H1 (cell line): ENCODE data around the gene GAB2. TPM values are rescaled to one million over a fixed set of nuclear protein-coding genes. Genes with fewer than 3 reads are reported as not detected.

Source experiments
- CTCF ChIA-PET: fragments of 300-600 bp; sonication (Branson Sonifier 250); formaldehyde crosslinking; loops from one replicate; lab custom pipeline; 2021; ENCODE audit not compliant: partially characterized antibody; lab: Charles Lee
- POLR2A ChIA-PET: fragments of 300-600 bp; sonication (Branson Sonifier 250); formaldehyde crosslinking; loops from one replicate; lab custom pipeline; 2021; ENCODE audit warnings: inconsistent platforms; ENCODE audit not compliant: partially characterized antibody; lab: Charles Lee
- DNase-seq, 2 experiments: peaks; one replicate each; pipeline versions ENCODE4 v3.0.0 to v3.0.0-alpha.2; 2010 to 2022; ENCODE audit warnings: low spot score in 2 of 2, low read depth in 1 of 2, mixed read lengths in 1 of 2
- FAIRE-seq: peaks from 2 replicates; lab custom pipeline; 2011; peaks lifted over from hg19 to GRCh38; lab: Jason Lieb, UNC
- H2AFZ ChIP-seq: 2 replicates; pipeline ENCODE4 v1.8.1; 2012; ENCODE audit warnings: low read length, inconsistent platforms
- H2AK5ac ChIP-seq: 2 replicates; pipeline ENCODE4 v1.6.1; 2013; ENCODE audit warnings: low read depth, low read length
- H2BK120ac ChIP-seq: replicated peaks from 2 replicates; pipeline ENCODE3; 2013; ENCODE audit warnings: low read depth, low read length, inconsistent platforms
- H2BK12ac ChIP-seq: 2 replicates; pipeline ENCODE4 v1.6.1; 2013; ENCODE audit warnings: low read depth, low read length
- H2BK15ac ChIP-seq: 2 replicates; pipeline ENCODE4 v1.6.1; 2013; ENCODE audit warnings: low read length
- H2BK20ac ChIP-seq: 2 replicates; pipeline ENCODE4 v1.6.1; 2013; ENCODE audit warnings: low read length
- H2BK5ac ChIP-seq: 2 replicates; pipeline ENCODE4 v1.6.1; 2013; ENCODE audit warnings: low read depth, low read length
- H3K14ac ChIP-seq: 2 replicates; pipeline ENCODE4 v1.6.1; 2013; ENCODE audit warnings: inconsistent platforms; ENCODE audit not compliant: insufficient read length
- H3K18ac ChIP-seq: 2 replicates; pipeline ENCODE4 v1.6.1; 2013; ENCODE audit warnings: low read length; ENCODE audit errors: extremely low read depth
- H3K23ac ChIP-seq: 2 replicates; pipeline ENCODE4 v1.6.1; 2013; ENCODE audit warnings: inconsistent platforms; ENCODE audit not compliant: insufficient read length
- H3K23me2 ChIP-seq: 2 replicates; pipeline ENCODE4 v1.6.1; 2013; ENCODE audit warnings: low read depth, low read length
- H3K27ac ChIP-seq: 2 replicates; pipeline ENCODE4 v1.6.1; 2011; ENCODE audit warnings: low read depth, low read length, inconsistent platforms
- H3K27me3 ChIP-seq, 4 experiments: replicated peaks in 1 of 4; 1 replicate in 1 of 4; 2 replicates in 3 of 4; pipeline versions ENCODE4 v1.6.1 to v1.8.1; 2011 to 2013; ENCODE audit warnings: low read length in 3 of 4, mild to moderate bottlenecking in 3 of 4, inconsistent platforms in 2 of 4, mixed read lengths in 2 of 4, moderate library complexity in 1 of 4; ENCODE audit not compliant: control insufficient read depth in 3 of 4, insufficient read depth in 3 of 4; ENCODE audit errors: extremely low read depth in 1 of 4
- H3K36me3 ChIP-seq, 4 experiments: 2 replicates each; pipeline versions ENCODE4 v1.6.1 to v1.8.1; 2011 to 2013; ENCODE audit warnings: mild to moderate bottlenecking in 4 of 4, low read length in 3 of 4, moderate library complexity in 2 of 4, control low read depth in 1 of 4, inconsistent platforms in 1 of 4; ENCODE audit not compliant: insufficient read depth in 4 of 4, control insufficient read depth in 2 of 4
- H3K4ac ChIP-seq: replicated peaks from 2 replicates; pipeline ENCODE3; 2013; ENCODE audit warnings: low read length, low read depth, mixed read lengths, inconsistent platforms; ENCODE audit not compliant: insufficient read length
- H3K4me1 ChIP-seq, 4 experiments: replicated peaks in 1 of 4; 1 replicate in 1 of 4; 2 replicates in 3 of 4; pipeline versions ENCODE4 v1.6.1 to v1.8.1; 2011 to 2013; ENCODE audit warnings: low read length in 3 of 4, inconsistent platforms in 2 of 4, mixed read lengths in 1 of 4; ENCODE audit not compliant: insufficient read depth in 4 of 4, control insufficient read depth in 3 of 4
- H3K4me2 ChIP-seq, 2 experiments: 2 replicates each; pipeline versions ENCODE4 v1.6.1 to v1.8.1; 2011 to 2013; ENCODE audit warnings: low read depth in 2 of 2, low read length in 2 of 2, control low read depth in 1 of 2, inconsistent platforms in 1 of 2, mild to moderate bottlenecking in 1 of 2; ENCODE audit not compliant: insufficient read depth in 1 of 2
- H3K4me3 ChIP-seq, 4 experiments: fragments of 200-600, 300-600 bp in 1 of 4; sonication (generic), shearing (Covaris generic), sonication (Bioruptor Twin) in 1 of 4; 2 replicates each; pipeline versions ENCODE4 v1.5.1 to v1.8.1; 2011 to 2016; ENCODE audit warnings: low read length in 4 of 4, low read depth in 3 of 4, control low read depth in 2 of 4, inconsistent platforms in 2 of 4, mild to moderate bottlenecking in 2 of 4, mixed read lengths in 1 of 4, moderate library complexity in 1 of 4; ENCODE audit not compliant: insufficient read depth in 2 of 4; ENCODE audit errors: extremely low read depth in 1 of 4
- H3K56ac ChIP-seq: replicated peaks from 2 replicates; pipeline ENCODE3; 2013; ENCODE audit warnings: low read depth, mild to moderate bottlenecking, mixed read lengths, low read length, inconsistent platforms; ENCODE audit not compliant: insufficient read length
- H3K79me1 ChIP-seq: 2 replicates; pipeline ENCODE4 v1.6.1; 2013; ENCODE audit warnings: low read depth, low read length, control low read depth
- H3K79me2 ChIP-seq, 2 experiments: 2 replicates each; pipeline versions ENCODE4 v1.6.1 to v1.8.1; 2012 to 2013; ENCODE audit warnings: low read length in 2 of 2, mild to moderate bottlenecking in 2 of 2, inconsistent platforms in 1 of 2; ENCODE audit not compliant: insufficient read depth in 2 of 2, control insufficient read depth in 1 of 2
- H3K9ac ChIP-seq, 4 experiments: replicated peaks in 1 of 4; 1 replicate in 1 of 4; 2 replicates in 3 of 4; pipeline versions ENCODE4 v1.6.1 to v1.8.1; 2011 to 2013; ENCODE audit warnings: low read depth in 3 of 4, low read length in 3 of 4, control low read depth in 2 of 4, mild to moderate bottlenecking in 2 of 4, moderate library complexity in 2 of 4, inconsistent platforms in 1 of 4; ENCODE audit errors: extremely low read depth in 1 of 4
- H3K9me3 ChIP-seq, 2 experiments: 2 replicates each; pipeline versions ENCODE4 v1.6.1 to v1.8.1; 2012 to 2013; ENCODE audit warnings: mild to moderate bottlenecking in 2 of 2, moderate library complexity in 2 of 2, control low read depth in 1 of 2, inconsistent platforms in 1 of 2, low read depth in 1 of 2, low read length in 1 of 2, mixed read lengths in 1 of 2; ENCODE audit not compliant: insufficient read depth in 2 of 2
- H4K20me1 ChIP-seq, 2 experiments: replicated peaks in 1 of 2; 2 replicates each; pipeline versions ENCODE3 to v1.8.1; 2011 to 2013; ENCODE audit warnings: inconsistent platforms in 2 of 2, low read length in 2 of 2, mild to moderate bottlenecking in 1 of 2; ENCODE audit not compliant: insufficient read depth in 2 of 2, control insufficient read depth in 1 of 2
- H4K5ac ChIP-seq: 2 replicates; pipeline ENCODE4 v1.6.1; 2013; ENCODE audit warnings: low read length, low read depth, mixed read lengths, inconsistent platforms; ENCODE audit not compliant: insufficient read length
- H4K8ac ChIP-seq: 2 replicates; pipeline ENCODE4 v1.8.0; 2013; ENCODE audit warnings: mild to moderate bottlenecking, moderate library complexity, low read length, inconsistent platforms; ENCODE audit not compliant: insufficient read depth; ENCODE audit errors: extremely low read depth
- H4K91ac ChIP-seq: replicated peaks from 2 replicates; pipeline ENCODE3; 2013; ENCODE audit warnings: low read length, mixed read lengths, inconsistent platforms; ENCODE audit not compliant: insufficient read length
- CTBP2 ChIP-seq: IDR thresholded peaks from 2 replicates; pipeline ENCODE4 v1.7.0; 2011; ENCODE audit warnings: borderline replicate concordance, mild to moderate bottlenecking, moderate library complexity, mixed read lengths, low read length; ENCODE audit not compliant: insufficient read depth, insufficient read length
- KDM5A ChIP-seq: fragments of 200-600 bp; IDR thresholded peaks from 2 replicates; pipeline ENCODE4 v1.7.1; 2012; ENCODE audit warnings: mild to moderate bottlenecking, low read length, inconsistent platforms, mixed read lengths
- WGBS, 2 experiments: shearing (Covaris generic) in 1 of 2; methylation state at CpG; one replicate each; pipeline versions ENCODE4 v1.1.6 to v1.1.7; 2013 to 2015; ENCODE audit warnings: low lambda C conversion rate in 2 of 2, mixed read lengths in 2 of 2, inconsistent platforms in 1 of 2, low coverage in 1 of 2, missing lambda C conversion rate in 1 of 2; ENCODE audit not compliant: insufficient replicate concordance in 2 of 2, insufficient coverage in 1 of 2, insufficient read length in 1 of 2; ENCODE audit errors: extremely low coverage in 1 of 2, missing lambda C conversion rate in 1 of 2; 5-methylcytosine and 5-hydroxymethylcytosine counted together
- polyA plus RNA-seq, 7 experiments: library from polyadenylated mRNA; depleted of rRNA in 3 of 7; stranded (reverse) in 5 of 7; unstranded in 2 of 7; fragments of >200 nt in 5 of 7; fragments of 200-250 nt in 2 of 7; gene quantifications; 1 replicate in 5 of 7; 2 replicates in 1 of 7; 4 replicates in 1 of 7; pipeline versions ENCODE4 v1.2.1 to v1.2.3, GENCODE V29; 2011 to 2013; ENCODE audit warnings: missing spikeins in 2 of 7, mixed read lengths in 2 of 7
- total RNA-seq: library from RNA; stranded (reverse); fragmentation: NEBNext Ultra II Directional; extraction: Animal tissue kit (Norgen Biotek cat#: 25700); gene quantifications from 2 replicates; pipeline ENCODE4 v1.2.1, GENCODE V29; 2021

Gene GAB2
- total and polyA plus RNA-seq, 2 of the 8 experiments (the other 6 are each of a cell fraction or from before 2014, with no cell fraction given) = 6.3 to 14.0 TPM

DNA sequence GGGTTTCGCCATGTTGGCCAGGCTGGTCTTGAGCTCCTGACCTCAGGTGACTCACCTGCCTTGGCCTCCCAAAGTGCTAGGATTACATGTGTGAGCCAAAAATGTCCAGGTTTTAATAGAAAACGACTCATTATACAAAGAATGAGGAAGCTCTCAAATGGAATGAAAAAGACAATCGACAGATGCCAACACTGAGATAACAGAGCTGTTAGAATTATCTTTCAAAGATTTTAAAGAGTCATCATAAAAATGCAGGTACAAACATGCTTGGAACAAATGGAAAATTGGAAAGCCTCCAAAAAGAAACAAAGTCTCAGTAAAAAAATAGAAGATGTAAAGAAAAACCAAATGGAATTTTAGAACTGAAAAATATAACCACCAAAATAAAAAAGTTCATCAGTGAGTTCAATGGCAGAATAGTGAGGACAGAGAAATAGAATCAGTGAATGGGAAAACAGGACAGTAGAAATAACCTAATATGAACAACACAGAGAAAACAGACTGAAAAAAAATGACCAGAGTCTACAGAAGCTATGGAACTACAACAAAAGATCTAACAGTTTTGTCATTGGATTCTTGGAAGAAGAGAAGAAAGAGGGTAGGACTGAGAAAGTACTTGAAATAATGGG is 10.9 kb downstream of the GAB2 start:
- Histone ChIP-seq H3K4me1 (no peaks in the 10 kb centered on the region; a peak in 1 of 7 replicates), H3K4me3 (no peak overlapping the region), H3K9ac (no peak overlapping the region), H3K4ac (no peak overlapping the region), H3K4me2 (no peak overlapping the region), H3K56ac (no peak overlapping the region), H4K20me1 (no peaks in the 10 kb centered on the region), H3K23ac (no peak overlapping the region), H2BK15ac (no peak overlapping the region), H3K9me3 (peaks cover 3 to 8% of the 10 kb centered on the region in 2 experiments; a peak in 1 of 4 replicates), H3K79me2 (peaks cover 0 to 8% of the 10 kb centered on the region in 2 experiments; a peak in 1 of 4 replicates), H3K27me3 (no peaks in the 10 kb centered on the region), H3K14ac (no peak overlapping the region), H2BK120ac (no peak overlapping the region), H4K91ac (no peak overlapping the region), H2BK12ac (no peak overlapping the region), H3K18ac (no peak overlapping the region), H2BK5ac (no peak overlapping the region), H3K23me2 (no peaks in the 10 kb centered on the region), H3K36me3 (no peaks in the 10 kb centered on the region; a peak in 1 of 8 replicates), H3K79me1 (no peaks in the 10 kb centered on the region), H4K8ac (no peak overlapping the region), H2AFZ (no peak overlapping the region), H2AK5ac (no peak overlapping the region), H4K5ac (no peak overlapping the region), H2BK20ac (no peak overlapping the region), H3K27ac (no peak overlapping the region)
- FAIRE-seq (no peak), DNase-seq (no peak)
- 89% methylated on average over 3 of the region's 3 CpGs; no CpG with 5 or more reads in 1 of the 2 experiments for WGBS, 2 experiments
- POLR2A ChIA-PET = no interaction called here
- CTCF ChIA-PET = interaction anchor here (0.6 to 3.6 kb wide), 4 partner anchors 9 to 87 kb away, joined by 4 to 15 read pairs (median 4); no protein-coding TSS in a partner anchor
- TF ChIP-seq KDM5A = no peak
- no peak for TF ChIP-seq CTBP2
